Natural killer cell treated with Interleukin-12 subunit alpha and Interleukin-12 subunit beta and Interleukin-15 and Interleukin-18, amount 100 ng/mL, for 72 hours (primary cell): Measurements from ENCODE around the gene RXRA. TPM values are rescaled to one million over a fixed set of nuclear protein-coding genes. Genes with fewer than 3 reads are reported as not detected.
A peak's percentile ranks its signal among the peaks of the same experiment; 100 is the strongest.

ENCODE experiments used
- ATAC-seq, 2 donors: fragments of 150-1000 bp; cut with Tn5 transposase in 1 of 2; sonication (Bioruptor Pico), chemical (Tn5 transposase) in 1 of 2; 2 replicates each; pipeline ENCODE4 v1.10.0; 2021
- DNase-seq: peaks from one replicate; pipeline ENCODE4 v3.0.0; 2022; ENCODE audit warnings: low spot score
- H3K27ac Mint-ChIP-seq, 2 donors: 1 replicate in 1 of 2; 2 replicates in 1 of 2; pipeline ENCODE4 v1.8.0; 2022; ENCODE audit warnings: mixed read lengths in 2 of 2, mild to moderate bottlenecking in 1 of 2, moderate library complexity in 1 of 2
- H3K27me3 Mint-ChIP-seq, 2 donors: 1 replicate in 1 of 2; 2 replicates in 1 of 2; pipeline ENCODE4 v1.8.0; 2022; ENCODE audit warnings: mixed read lengths in 2 of 2
- H3K36me3 Mint-ChIP-seq: one replicate; pipeline ENCODE4 v1.8.0; 2022; ENCODE audit warnings: mixed read lengths
- H3K4me1 Mint-ChIP-seq, 2 donors: 1 replicate in 1 of 2; 2 replicates in 1 of 2; pipeline ENCODE4 v1.8.0; 2022; ENCODE audit warnings: low read depth in 2 of 2, mixed read lengths in 2 of 2, mild to moderate bottlenecking in 1 of 2
- H3K4me3 Mint-ChIP-seq: one replicate; pipeline ENCODE4 v1.8.0; 2022; ENCODE audit warnings: mixed read lengths
- H3K9me3 Mint-ChIP-seq: 2 replicates; pipeline ENCODE4 v1.8.0; 2022; ENCODE audit warnings: mixed read lengths
- total RNA-seq, 2 donors: library from RNA; stranded (reverse); gene quantifications; one replicate each; pipeline ENCODE4 v1.2.3, GENCODE V29; 2022

RXRA gene
- total RNA-seq, 2 donors from 2014 or later = 3.8 to 4.9 TPM

DNA sequence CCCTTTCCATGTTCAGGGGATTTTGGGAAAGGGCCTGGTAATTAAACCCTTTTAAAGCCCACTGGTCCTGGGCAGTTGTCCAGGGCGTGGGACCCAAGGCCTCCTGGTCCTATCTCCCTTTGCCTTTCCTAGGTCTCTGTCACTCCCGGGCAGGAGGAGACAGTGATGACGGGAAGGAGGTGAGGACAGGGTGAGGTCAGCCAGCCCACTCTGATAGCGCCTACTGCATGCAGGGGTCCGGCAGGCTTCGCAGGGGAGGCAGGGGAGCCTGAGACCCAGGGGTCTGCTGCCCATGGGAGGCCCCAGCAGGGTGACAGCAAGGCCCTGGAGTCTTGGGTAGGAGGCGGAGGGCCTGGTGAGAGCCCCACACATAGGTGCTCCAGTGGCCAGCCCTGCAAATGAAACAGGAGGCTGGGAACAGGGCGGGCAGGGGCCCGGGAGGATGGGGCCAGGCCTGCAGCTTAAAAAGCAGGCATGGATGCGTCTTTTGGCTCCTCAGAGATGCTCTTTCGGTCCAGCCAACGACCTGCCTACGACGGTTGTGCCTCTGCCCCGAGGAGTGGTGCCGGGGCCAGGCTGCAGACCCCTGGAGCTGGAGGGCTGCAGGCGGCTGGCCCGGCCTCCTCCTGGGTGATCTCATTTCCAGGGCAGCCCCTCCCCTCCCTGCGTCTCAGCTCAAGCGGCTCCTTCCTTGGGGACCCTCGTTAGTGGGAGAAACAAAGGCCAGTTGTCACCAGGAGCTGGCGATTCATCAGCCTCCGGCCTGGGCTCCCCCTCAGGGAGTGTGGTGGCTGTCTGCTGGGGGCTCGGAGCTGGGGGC, 6.7 kb upstream of the RXRA start:
- ATAC-seq (no peak), DNase-seq (no peak)
- Mint-ChIP-seq H3K27me3 (peaks cover 0 to 3% of the 10 kb centered on the region in 2 donors), H3K9me3 (no peaks in the 10 kb centered on the region), H3K4me1 (peaks cover 6 to 7% of the 10 kb centered on the region in 2 donors), H3K27ac (no peak overlapping the region), H3K4me3 (no peak overlapping the region), H3K36me3 (no peaks in the 10 kb centered on the region)

DNA sequence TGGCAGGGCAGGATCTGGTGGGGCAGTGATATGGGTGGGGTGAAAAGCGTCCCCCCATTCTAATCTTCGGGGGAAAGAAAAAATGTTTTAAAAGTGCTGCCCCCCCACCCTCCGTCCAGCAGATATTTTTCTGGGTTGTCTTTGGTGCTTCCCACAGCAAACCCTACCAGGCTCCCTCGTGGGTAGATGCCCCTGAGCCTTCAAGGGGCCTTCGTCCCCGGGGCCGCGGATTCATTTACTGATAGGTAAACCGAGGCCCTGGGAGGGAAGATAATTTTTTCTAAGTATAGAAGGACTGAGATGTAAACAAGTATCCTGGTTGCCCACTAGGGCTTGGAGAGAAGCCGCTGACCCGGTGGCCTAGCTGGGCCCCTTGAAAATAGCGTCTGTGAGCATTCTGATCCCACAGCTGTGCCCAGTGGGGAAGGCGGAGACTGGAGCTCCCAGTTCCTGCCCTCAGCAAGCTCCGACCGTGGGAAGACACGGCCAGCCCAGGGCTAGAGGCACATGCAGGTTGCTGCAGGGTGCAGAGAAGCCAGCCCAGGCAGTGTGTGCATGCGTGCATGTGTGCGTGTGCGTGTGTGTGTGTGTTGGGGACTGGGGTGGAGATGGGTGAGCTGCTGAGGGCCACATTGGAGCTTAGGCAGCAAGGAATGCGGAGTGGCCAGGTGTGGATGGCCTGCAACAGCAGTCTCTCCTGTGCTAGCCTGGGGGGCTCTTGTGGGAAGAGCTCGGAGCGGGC, 6.0 kb upstream of the RXRA start:
- Mint-ChIP-seq H3K36me3 (no peaks in the 10 kb centered on the region), H3K9me3 (no peaks in the 10 kb centered on the region), H3K4me3 (no peak overlapping the region), H3K27ac (no peak overlapping the region), H3K27me3 (peaks cover 0 to 3% of the 10 kb centered on the region in 2 donors), H3K4me1 (peaks cover 8 to 9% of the 10 kb centered on the region in 2 donors)
- ATAC-seq (no peak), DNase-seq (no peak)

DNA sequence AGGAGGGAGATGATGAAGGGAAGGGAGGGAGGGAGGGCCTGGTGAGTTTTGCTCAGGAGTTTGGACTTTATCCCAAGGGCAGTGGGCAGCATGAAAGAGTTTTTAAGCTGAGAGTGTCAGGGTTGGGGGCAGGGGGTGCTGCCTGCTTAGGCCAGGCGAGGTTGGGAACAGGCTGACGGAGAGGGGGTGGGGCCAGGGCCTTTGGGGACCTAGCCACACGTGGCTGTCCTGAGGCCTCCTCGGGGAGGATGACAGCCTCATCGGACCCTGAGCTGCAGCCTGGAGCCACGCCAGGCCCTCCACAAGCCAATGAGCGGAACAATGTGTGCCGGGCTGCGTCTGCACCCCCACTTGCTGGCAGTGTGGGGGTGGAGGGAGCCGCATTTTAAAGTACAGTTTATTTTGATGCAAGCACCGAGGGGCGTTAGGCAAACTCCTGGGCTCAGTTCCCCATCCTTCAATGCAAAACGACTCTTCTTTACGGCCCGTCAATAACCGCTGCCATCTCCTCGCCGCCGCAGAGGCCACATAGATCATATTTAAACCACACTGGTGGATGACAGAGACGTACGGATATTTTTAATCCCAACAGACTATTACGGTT, 5.3 kb upstream of the RXRA start:
- ATAC-seq = no peak
- Mint-ChIP-seq H3K27ac (peak overlapping the region in 1 of 2 donors; percentile 10), H3K4me3 (no peak overlapping the region), H3K9me3 (no peaks in the 10 kb centered on the region), H3K27me3 (peaks cover 0 to 3% of the 10 kb centered on the region in 2 donors), H3K4me1 (peaks cover 8 to 9% of the 10 kb centered on the region in 2 donors), H3K36me3 (no peaks in the 10 kb centered on the region)
- DNase-seq = no peak

DNA sequence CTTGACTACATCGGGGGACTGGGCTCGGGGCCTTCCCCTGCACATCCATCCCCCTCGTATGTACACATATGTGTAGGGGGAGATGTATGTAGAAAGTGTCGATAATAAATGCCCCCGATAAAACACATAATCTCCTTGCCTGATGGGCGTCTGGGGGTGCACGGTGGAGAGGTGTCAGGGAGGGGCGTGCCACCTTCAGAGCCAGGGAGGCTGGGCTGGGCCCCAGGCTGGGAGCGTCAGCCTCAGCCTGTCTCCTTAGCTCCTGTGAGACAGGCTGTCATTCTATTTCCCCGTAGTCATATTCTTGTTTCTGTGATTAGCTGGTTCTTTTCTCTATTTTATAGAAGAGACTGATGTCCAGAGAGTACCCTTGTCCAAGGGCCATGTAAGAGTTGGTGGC, 4.7 kb upstream of the RXRA start:
- no peaks in the 10 kb centered on the region for H3K36me3 Mint-ChIP-seq
- H3K9me3 Mint-ChIP-seq = no peaks in the 10 kb centered on the region
- peaks cover 8 to 9% of the 10 kb centered on the region in 2 donors for H3K4me1 Mint-ChIP-seq
- H3K27ac Mint-ChIP-seq = peak overlapping the region in 1 of 2 donors; percentile 10
- H3K4me3 Mint-ChIP-seq = no peak overlapping the region
- H3K27me3 Mint-ChIP-seq = peaks cover 0 to 3% of the 10 kb centered on the region in 2 donors
- no peak for DNase-seq
- ATAC-seq = no peak

DNA sequence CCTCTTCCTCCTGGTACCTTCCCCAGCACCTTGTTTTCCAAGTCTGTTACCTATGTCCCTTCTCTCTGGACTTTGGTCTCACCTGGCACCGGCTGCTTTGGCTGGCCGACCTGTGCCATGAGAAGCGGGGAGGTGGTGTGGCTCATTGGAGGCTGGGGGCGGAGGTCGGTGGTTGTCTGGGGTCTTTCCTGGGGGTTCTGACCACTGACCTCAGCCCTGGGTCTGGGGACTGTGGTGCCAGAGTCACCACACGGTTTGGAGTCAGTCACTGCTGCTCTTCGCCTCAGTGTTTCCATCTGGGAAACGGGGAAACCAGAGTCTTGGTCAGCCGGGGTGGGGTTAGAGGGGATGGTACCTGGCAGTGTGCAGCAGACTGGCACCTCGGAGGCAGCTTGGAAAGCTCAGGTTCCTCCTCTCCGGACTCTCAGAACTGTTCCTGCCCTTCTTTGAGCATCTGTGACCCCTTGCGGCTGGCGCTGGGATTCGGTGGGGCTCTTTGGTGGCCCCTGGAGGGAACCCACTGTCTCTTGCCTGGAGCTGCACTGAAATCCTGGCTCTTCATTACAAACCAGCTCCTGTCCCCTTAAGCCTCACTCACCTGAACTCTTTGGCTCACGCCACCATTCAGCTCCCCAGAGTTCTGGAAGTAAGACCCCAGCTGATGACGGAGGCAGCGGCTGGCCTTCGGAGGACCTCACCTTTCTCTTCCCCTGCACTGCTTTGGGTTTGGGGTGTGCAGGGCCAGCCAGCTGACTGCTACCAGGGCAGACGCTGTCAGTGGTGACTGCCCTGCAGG, 4.1 kb upstream of the RXRA start:
- no peak overlapping the region for H3K4me3 Mint-ChIP-seq
- H3K27ac Mint-ChIP-seq = no peak overlapping the region

DNA sequence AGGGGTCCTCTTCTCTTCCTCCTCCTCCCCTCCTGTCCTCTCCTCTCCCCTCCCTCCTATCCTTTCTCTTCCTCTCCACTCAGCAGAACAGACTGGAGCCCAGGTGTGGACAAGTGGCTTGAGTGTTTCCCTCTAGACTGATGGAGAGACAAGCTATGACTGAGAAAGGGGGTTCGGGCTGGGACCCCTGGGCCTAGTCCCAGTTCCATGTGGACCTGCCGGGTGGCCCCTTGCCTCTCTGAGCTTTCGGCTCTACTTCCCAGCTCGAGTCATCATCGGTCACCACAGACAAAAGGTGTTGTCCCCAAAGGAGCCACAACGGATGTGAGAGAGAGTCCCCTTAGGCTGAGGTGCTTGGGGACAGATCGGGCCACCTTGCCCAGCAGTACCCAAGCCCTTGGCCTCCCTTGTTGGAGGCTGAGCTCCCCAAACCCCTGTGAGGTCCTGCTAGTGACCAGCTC, 3.4 kb upstream of the RXRA start:
- Mint-ChIP-seq H3K36me3 (no peaks in the 10 kb centered on the region), H3K9me3 (no peaks in the 10 kb centered on the region), H3K27me3 (no peaks in the 10 kb centered on the region), H3K4me3 (no peak overlapping the region), H3K27ac (peak overlapping the region in 1 of 2 donors; percentile 18), H3K4me1 (peaks cover 8 to 9% of the 10 kb centered on the region in 2 donors)
- no peak for ATAC-seq
- DNase-seq = no peak

More for the DNA sequence above, 4.1 kb upstream of the RXRA start:
- Mint-ChIP-seq H3K4me1 (peaks cover 8 to 9% of the 10 kb centered on the region in 2 donors), H3K9me3 (no peaks in the 10 kb centered on the region), H3K36me3 (no peaks in the 10 kb centered on the region), H3K27me3 (no peaks in the 10 kb centered on the region)
- DNase-seq (no peak), ATAC-seq (no peak)

DNA sequence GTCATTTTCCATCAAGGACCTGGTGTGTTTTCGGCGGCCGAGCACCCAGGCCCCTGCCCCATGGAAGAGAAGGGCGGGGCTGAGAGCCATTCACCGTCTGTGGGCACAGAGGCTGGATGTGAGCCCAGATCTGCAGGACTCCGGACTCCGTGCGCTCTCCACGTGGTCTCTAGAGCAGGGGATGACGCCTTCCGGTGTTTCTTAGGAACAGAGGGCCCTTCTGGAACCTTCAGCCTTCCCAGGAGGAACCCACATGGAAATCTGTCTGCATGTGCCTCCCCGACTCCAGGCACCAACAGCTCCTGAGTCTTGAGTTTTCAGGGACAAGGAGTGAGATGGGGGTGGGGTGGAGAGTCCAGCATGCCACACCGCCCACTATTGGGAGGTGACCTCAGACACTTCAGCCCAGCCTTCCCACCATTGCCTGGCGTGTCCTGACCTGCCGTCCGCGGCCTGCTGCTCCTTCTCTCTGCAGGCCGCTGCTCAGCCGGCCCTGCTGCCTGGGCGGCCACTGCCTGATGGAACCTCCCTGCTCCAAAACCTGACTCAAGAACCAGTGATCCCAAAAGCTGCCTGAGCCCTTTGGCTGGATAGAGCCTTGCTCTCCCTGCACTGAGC, 2.4 kb upstream of the RXRA start:
- Mint-ChIP-seq H3K27me3 (no peaks in the 10 kb centered on the region), H3K4me1 (peaks cover 8 to 9% of the 10 kb centered on the region in 2 donors), H3K36me3 (no peaks in the 10 kb centered on the region), H3K4me3 (peak overlapping the region; percentile 70), H3K9me3 (no peaks in the 10 kb centered on the region), H3K27ac (peak overlapping the region in 1 of 2 donors; percentile 26)
- ATAC-seq (no peak), DNase-seq (no peak)

DNA sequence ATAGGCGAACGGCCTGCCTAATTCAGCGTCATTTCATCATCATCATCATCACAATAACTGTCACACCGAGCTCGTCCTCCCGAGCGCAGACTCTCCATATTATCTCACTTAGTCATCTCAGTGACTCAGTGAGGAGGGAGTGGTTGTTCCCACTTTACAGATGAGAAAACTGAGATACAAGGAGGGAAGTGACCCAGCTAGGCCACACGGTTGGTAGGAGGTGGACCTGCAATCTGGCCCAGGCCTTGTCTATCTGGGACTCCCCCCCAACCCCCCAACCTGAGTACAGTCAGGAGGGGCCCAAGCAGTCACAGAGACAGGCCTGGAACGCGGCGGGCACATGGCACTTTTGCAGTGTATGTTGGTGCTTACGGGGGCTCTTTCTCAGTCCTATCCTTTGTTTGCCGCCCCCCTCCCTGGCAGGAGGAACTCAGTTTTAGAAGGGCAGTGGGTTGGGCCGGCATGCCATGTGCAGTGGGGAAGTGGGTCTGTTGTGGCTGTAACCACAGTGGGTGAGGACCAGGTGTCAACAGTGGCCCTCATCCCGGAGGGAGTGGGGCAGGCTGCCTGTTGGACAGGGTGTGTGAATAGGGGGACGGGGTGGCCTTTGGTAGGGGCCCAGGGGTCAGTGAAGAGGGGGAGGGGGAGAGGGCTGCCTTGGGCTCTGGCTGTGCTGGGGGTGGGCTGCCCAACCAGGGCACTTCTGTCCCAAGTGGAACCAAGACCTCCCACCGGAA, 1.7 kb upstream of the RXRA start:
- DNase-seq = no peak

DNA sequence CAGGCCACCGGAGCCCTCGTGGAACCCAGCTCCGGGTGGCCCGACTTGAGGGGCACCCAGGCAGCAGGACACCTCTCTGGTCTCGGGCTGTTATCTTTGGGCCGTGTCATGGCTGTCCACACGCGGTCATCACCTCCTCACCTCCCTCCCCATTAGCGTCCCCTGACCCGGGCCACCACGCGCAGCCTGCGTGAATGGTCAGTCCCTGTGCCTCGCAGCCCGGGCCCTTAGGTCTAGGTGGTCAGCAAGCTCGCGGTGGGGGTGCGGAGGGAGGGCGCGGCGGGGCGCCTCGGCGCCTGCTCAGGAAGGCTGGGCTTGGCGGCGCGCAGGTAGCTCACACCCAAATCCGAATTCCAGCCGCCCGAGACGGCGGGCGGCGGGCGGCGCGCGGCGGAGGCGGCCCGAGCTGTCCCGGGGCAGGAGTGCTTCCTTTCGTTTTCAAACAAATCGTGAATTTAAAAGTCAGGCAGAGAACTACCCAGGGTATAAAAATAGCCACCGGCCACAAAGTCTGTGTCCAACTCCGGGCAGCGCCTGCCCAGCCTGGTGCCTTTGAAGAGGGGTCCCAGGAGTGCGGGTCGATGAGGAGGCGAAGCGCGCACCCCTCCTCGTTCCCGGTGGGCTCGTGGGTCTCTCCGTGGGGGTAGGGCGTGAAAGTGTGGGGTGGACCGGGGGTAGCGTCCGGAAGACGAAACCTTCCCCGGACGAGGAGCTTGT, 1.0 kb upstream of the RXRA start:
- DNase-seq = no peak
- Mint-ChIP-seq H3K36me3 (no peaks in the 10 kb centered on the region), H3K4me1 (peaks cover 8 to 9% of the 10 kb centered on the region in 2 donors), H3K27ac (no peak overlapping the region), H3K27me3 (no peaks in the 10 kb centered on the region), H3K4me3 (peak overlapping the region; percentile 70), H3K9me3 (no peaks in the 10 kb centered on the region)
- no peak for ATAC-seq

More for the DNA sequence above, 1.7 kb upstream of the RXRA start:
- peak in 1 of 2 donors; percentile 56 for ATAC-seq
- H3K4me1 Mint-ChIP-seq = peaks cover 8 to 9% of the 10 kb centered on the region in 2 donors
- H3K9me3 Mint-ChIP-seq = no peaks in the 10 kb centered on the region
- H3K36me3 Mint-ChIP-seq = no peaks in the 10 kb centered on the region
- peak overlapping the region; percentile 26 to 46 for H3K27ac Mint-ChIP-seq
- H3K27me3 Mint-ChIP-seq = no peaks in the 10 kb centered on the region
- peak overlapping the region; percentile 70 for H3K4me3 Mint-ChIP-seq

DNA sequence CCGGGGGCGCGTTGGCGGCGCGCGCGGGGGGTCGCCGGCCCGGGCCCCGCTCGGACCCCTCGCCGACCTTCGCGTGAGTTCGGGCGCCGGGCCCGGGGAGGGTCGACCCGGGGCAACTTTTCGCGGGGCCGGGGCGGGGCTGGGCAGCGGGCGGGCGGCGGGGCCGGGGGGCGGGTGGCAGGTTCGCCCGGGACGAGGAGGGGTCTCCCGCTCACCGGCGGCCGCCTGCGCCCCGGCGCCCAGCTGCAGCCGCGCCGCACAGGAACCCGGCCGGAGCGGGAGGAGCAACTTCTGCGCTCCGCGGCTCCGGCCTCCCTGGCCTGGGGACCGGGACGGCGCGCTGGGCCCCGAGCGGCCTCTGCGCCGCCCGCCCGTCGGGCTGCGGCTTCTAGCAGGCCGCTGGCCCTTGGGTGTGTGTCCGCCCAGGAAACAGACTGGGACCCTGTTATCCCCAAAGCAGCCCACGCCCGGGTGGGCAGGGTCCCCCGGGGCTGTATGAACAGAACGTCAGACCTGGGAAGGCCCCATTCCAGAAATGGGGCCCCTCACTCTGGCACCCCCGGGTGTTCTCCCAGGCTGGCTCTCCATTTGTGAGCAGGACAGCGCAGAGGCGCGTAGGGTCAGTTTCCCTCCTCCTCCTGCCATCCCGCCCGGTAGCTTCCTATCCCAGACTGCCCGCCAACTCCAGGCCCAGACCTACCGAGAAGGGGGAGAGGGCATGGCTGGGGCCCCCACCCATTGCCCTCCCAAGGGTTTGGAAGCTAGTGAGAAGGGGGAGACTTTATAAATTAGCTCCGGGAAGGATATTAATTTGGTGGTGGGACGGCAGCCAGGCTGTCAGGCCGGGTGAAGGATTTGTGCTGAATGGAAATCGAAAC, 708 bp downstream of the RXRA start:
- Mint-ChIP-seq H3K27me3 (no peaks in the 10 kb centered on the region), H3K4me3 (peak overlapping the region; percentile 25), H3K9me3 (no peaks in the 10 kb centered on the region), H3K4me1 (peaks cover 8 to 9% of the 10 kb centered on the region in 2 donors), H3K27ac (no peak overlapping the region), H3K36me3 (no peaks in the 10 kb centered on the region)
- DNase-seq (no peak), ATAC-seq (no peak)

DNA sequence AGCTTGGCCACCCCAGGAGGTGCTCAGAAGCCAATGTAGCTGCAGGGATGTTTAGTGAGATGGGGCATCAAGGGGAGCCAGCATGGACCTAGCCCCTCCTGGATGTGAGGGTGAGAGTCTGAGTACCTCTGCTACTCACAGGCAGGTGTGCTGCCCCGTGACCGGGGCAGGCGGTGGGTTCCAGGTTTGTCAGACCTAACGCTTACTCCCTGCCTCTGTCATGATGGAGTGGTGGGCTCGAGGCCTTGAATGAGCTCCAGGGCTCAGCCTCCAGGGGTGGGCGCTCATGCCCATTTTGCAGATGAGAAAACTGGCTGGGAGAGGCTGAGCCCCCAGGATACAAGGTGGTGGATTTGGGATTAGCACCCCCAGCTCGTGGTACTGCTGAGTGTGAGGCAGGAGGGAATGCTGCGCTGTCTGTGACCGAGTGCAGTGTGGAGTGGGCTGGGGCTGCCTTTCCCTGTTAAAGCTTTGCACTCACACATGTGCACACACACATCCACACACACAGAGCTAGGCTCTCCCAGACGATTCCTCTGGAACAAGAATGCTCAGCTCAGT, 1.5 kb downstream of the RXRA start:
- peaks cover 8 to 9% of the 10 kb centered on the region in 2 donors for H3K4me1 Mint-ChIP-seq
- no peak overlapping the region for H3K27ac Mint-ChIP-seq
- no peaks in the 10 kb centered on the region for H3K36me3 Mint-ChIP-seq
- no peaks in the 10 kb centered on the region for H3K9me3 Mint-ChIP-seq
- H3K4me3 Mint-ChIP-seq = no peak overlapping the region
- no peaks in the 10 kb centered on the region for H3K27me3 Mint-ChIP-seq
- no peak for ATAC-seq
- no peak for DNase-seq
